Myocyte (in vitro differentiated cells): ENCODE measurements around the gene ITGA5. TPM values are rescaled to one million over a fixed set of nuclear protein-coding genes. Genes with fewer than 3 reads are reported as not detected.
A peak's percentile ranks its signal among the peaks of the same experiment; 100 is the strongest.

Experiments used
- DNase-seq: peaks from one replicate; pipeline ENCODE4 v3.0.0-alpha.2; 2012; ENCODE audit warnings: low read depth
- total RNA-seq: library from RNA; depleted of rRNA; stranded (reverse); fragments of >200 nt; gene quantifications from 2 replicates; pipeline ENCODE4 v1.2.3, GENCODE V29; 2014

Gene ITGA5
- total RNA-seq, 1 donor from 2014 or later, result 221 TPM

DNA sequence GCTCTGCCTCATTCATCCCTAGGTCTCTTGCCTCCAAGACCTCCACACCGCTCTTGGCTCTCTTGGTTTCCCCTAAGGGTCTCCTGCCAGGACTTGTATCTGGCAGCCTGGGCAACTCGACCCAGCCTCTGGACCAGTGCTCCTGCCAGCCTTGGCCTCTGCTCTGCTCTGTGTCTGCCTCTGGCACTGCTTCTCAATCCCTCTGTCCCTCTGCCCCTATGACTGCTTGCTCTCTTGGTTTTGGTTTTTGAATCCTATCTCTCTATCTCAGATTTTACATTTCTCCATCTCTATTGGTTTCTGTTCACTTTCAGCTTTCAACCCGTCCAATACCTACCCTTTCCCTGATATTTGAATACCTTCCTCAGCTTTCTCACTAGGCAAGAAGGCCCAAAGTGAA, 6.3 kb downstream of the ITGA5 start:
- peak; percentile 27 for DNase-seq

DNA sequence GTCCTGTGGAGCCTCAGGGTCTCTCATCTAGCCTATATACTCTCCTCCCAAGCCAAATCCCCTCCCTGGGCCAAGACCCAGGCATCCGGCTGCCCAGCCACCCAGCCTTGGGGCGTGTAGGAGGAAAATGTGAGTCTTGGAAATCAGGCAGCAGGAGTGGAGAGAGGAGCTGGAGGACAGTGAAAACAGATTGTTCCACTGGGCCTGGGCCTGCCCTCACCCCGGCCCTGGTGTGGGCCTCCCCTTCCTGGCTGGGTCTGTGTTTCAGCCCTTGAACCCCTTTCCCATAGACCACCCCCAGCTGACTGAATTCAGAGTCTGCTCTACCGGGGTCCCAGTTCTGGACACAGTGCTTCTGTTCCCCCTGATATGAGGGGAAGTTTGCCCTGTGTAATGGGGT, 6.7 kb downstream of the ITGA5 start:
- no peak for DNase-seq

DNA sequence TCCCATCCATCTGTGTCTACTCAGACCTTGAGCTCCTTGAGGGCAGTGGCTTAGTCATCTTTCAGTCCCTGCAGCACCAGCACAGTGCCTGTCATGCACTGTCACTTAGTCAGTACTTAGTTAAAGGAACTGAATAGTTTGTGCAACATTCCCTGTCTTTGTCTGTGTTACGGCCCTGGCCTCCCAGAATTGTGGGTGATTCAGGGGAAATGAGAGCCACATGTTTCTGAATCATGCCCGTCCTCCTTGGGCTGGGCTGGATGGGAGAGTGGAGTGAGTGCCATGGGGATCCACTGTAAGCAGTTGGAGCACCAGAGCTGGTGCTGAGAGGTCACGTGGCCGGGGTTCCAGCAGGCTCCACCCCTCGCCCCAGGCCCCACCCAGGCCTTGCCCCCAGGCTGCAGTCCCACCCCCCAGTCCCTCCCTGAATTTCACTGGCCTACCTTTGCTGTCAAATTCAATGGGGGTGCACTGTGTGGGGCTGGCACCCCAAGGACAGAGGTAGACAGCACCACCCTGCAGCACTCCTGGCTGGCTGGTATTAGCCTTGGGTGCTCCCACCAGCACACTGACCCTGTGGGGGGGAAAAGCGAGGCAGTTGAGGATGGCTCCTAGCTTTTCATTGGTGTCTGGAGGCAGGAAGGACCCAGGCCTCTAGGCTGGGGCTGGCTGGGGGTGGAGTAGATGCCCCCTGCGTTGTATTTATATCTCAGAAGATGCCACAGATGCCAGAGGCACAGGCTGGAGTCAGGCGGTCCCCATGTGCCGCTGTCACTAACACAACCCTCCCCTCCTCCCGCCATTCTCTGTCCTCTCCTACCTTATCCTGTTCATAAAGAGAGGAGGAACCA, 7.5 kb downstream of the ITGA5 start:
- DNase-seq, result peak; percentile 87

DNA sequence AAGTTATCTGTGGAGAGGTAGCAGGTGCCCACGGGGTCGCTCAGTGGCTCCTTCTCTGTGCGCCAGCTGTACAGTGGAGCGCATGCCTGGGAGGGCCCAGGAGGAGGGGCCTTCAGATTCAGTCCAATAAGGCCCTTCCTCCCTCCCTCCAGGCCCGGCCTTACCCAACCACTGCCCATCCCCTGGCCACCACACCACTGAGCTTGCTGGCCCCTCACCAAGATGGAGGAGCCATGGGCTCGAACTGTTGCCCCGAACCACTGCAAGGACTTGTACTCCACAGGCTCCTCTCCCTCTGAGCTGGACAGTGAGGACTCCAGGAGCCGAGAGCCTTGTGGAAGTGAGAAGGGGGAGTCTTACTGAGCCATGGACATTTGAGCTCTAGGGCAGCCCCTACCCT, 9.8 kb downstream of the ITGA5 start:
- no peak for DNase-seq

DNA sequence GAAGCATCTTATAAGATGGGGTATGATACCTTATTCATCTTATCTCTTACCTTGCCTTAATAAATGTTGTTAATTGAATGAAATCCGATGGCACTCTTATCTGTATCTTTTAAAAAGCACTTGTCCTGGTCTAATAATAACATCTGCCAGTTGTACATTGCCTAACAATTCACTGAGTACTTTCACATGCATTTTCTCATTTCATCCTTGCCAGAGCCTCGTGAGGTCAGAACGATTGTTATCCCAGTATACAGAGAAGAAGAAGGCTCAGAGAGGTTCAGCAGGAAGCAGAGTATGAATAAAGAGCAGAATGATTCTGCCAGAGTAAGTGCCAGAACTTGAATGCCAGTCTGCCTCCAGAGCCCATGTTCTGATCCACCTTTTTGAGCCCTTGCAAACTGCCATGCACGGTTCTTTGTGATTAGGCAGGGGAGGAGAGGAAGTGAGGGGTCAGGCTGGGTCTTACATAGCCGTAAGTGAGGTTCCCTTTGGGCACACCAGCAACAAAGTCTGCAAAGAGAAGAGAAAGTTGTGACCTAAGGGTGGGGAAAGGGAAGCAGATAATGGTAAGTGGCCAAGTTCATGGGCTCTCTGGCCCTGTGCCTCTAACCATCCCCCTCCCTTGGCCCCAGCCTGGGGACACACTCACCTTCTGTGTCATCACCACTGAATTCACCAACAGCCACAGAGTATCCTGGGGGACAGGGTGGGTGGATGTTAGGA, 11.7 kb downstream of the ITGA5 start:
- no peak for DNase-seq

DNA sequence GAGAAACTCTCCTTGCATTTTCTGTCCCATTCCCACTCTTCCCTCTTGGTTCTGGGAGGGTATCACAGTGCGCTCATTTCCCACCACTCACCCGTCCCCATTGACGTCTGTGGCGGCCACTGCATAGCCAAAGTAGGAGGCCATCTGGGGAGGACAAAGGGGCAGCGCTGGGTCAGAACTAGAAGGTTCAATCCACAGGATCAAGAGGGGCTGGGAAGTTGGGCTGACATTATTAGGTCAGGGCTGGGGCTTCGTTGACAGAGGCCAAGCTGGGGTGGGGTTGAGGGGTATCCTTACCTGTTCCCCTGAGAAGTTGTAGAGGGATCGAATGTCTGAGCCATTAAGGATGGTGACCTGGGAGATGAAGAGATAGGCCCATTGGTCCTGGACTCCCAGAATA, 13.5 kb downstream of the ITGA5 start:
- no peak for DNase-seq

DNA sequence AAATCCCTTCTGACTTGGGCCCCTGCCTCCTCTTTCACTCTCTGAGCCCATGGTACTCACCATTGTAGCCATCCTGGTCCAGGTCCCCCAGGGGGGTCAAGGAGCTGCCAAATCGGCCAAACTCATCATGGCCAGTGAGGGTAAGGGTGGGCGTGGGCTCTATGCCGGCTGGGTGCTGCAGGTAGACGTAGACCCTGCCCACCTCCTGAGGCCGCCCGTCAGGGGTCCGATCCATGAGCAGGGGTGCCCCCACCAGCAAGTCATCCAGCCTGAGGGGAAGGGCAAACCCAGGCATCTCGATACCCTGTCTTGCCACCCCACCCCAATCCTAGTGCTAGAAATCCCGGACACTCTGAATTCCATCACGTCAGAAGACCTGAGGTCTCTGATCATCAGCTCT, 14.0 kb downstream of the ITGA5 start:
- DNase-seq, result no peak

DNA sequence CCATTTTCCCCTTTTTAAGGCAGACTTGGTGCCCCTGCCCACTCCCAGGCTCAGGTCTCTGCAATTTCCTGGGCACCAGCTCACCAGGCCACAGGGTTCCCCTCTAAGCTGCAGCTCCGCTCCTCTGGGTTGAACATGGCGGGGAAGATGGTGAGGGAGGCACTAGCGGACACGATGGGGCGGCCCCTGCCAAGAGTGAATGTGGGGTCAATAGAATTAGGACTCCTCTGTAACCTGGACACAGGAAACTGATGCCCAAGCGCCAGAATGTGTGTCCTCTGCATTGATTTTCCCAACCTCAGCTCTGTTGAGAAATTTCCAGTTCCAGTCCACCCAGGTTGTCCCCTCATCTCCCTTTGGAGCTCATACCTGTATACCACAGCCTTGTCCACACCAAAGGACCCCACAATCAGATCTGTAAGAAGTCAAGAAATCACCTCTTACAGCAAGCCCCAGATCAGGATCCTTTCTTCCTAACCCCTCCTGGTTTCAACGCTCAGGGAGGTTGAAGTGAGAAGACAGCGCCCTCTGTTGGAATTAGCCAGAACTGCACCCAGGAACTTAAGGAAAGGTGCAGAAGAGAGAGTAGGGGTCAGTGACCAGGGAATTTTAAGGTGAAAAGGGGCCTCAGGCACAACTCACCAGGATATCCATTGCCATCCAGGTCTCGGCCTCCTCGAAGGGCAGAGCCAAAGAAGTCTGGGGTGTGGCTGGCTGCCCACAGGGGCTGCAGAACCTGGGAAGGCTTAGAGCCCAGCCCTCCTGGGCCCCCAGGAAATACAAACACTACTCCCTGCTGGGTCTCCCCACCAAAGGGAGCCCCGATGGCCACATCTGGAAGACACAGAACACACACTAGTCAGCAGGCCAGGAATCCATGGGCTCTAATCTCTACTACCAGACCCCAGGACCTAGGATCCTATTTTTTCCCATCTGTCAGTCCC, 14.7 kb downstream of the ITGA5 start:
- peak; percentile 69 for DNase-seq

DNA sequence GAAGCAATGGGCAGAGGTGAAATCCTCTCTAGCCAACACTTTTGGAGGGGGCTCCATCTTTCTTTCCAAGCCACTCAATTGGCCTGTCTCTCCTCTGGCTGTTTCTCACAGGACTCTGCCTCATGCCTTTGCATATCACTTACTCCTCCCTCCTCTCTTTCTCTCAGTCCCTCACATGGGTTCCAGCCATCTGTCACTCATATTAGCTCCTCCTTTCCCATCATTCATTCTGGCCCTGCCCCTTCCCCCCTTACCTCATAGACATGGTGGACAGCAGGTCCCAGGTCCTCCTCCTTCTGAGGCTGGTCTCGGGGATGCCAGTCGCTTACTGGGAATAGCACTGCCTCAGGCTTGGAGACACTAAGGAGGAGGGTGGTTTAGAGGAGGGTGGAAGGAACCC, 17.9 kb downstream of the ITGA5 start:
- DNase-seq, result no peak

DNA sequence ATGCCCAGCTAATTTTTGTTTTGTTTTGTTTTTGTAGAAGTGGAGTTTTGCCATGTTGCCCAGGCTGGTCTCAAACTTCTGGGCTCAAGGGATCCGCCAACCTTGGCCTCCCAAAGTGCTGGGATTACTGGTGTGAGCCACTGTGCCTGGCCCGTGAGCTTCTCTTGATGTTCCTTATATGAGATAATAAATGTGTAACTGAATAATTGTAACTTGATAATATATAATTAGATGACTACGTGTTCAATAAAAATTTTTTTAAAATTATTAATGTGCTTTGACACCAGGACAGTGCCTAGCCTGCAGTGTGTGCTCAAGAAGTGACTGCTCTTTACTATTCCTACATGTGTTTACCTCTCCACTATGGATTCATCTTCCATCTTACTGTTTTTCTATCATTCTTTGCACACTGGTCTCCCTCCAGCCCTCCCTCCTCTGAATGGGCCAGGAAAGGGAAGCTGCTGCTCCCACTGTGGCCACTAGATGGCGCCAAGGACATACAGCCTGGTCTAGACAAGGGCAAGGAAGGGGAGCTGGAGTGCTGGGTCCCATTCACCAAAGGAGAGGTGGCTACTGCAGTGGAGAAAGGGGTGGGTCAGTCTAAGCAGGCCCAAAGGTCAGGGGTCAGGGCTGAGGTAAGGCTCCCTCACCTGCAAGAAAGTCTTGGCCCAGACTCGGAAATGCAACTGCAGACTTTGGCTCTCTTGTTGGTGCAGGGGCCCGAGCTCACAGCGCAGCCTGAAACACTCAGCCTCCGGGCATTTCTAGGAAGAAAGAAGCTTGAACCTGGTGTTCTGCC, 19.9 kb downstream of the ITGA5 start:
- peak; percentile 91 for DNase-seq

DNA sequence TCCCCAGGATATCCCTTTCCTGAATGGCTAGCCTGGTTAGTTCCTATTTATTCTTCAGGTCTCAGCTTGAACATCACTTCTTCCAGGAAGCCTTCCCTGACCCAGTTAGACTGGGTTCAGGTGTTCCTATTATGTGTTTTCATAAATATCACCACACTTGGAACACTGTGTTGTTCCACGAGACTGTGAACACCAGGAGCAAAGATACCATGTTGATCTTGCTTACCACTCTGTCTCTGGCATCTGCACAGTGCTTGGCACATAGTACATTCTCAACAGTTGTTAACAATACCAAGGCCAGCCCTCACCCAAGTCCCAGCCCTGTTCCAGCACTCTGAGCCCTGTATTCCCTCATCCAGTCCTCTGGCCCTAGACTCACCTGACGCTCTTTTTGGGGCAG, 20.8 kb downstream of the ITGA5 start:
- no peak for DNase-seq

DNA sequence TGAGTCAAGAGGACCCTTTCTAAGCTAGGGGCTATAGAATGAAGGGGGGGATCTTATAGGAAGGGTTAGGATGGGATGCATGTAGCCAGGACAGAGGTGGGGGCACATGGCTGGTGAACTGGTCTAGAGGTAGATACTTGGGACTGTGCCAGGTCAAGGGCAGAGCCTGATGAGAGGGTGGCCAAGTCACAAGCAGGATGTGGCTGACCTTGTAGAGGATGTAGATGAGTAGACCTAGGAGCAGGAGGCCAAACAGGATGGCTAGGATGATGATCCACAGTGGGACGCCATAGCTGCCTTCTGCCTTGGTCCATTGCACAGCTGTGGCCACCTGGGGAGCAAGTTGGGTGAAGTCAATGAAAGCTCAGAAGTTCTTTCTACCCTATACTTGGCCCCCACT, 21.9 kb downstream of the ITGA5 start:
- DNase-seq, result no peak

DNA sequence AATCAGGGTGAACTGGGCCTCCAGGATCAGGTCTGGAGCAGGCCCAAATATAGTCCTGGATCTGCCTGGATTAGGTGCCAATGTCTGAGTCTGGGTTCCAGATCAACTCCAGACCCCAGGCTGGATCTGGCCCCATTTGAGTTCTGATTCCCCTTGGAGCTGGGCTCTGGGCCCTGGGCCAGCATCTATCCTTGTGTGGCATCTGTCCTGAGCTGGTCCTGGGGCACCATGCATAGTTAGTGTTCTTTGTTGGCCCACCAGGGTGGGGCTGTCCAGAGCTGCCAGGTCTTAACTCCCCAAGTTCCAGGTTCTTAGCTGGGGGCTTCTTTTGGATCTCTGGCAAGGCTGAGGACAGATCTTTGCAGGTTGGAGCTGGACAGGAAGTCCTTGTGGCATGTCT, 23.5 kb downstream of the ITGA5 start:
- no peak for DNase-seq

DNA sequence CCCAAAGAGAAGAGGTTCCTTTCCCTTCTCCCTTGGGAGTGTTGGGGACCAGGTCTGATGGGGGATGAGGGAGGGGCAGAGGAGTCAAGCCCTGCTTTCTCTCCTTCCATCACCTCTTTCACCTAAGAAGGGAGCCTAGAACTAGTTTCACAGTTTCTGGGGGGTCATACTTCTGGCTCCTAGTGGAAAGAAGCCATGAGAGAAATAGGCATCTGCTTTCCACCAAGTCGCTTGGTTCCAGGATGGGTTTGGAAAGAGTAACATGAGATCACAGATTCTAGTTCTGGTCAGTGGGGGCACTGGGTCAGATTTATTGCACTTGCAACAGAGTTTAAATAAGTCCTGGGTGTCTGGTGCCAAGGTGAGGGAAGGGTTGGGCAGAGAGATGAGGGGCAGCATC, 24.1 kb downstream of the ITGA5 start:
- DNase-seq, result no peak

DNA sequence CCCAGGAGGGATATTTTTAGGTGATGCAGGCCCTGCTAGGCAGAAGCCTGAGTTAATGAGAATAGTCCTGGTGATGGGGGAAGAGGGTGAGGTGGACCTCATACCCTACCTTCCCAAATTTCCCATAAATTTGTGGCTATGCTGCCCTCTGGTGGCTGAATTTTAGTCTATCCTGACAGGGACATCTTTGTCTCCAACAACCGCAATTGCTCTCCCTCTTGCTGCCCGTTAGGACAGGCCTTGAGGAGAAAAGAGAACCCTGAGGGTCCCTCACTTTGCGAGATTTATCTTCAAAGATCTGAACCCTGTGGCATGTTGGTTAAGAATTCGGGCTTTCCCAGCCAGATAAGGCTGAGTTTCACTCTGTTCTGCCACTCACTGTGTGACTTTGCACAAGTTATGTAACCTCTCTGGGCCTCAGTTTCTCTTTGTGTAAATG, 24.8 kb downstream of the ITGA5 start:
- DNase-seq, result peak; percentile 70

DNA sequence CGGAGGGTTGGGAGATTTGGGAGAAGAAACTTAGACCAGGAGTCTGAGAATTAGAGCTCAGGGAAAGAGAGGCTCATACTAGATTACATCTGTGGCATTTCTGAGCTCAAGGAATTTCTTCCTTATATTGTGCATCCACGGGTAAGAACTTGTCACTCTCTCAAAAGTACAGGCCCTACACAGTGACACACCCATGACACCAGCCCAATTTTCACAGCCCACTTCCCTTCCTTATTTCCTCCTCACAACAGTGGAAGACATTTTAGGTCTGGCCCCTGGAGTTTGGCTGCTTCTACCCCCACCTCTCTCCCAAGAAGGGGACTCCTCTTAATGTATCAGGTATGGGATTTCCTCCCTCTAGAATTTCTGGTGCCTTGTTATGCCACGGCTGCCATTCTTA, 25.3 kb downstream of the ITGA5 start:
- DNase-seq, result no peak

DNA sequence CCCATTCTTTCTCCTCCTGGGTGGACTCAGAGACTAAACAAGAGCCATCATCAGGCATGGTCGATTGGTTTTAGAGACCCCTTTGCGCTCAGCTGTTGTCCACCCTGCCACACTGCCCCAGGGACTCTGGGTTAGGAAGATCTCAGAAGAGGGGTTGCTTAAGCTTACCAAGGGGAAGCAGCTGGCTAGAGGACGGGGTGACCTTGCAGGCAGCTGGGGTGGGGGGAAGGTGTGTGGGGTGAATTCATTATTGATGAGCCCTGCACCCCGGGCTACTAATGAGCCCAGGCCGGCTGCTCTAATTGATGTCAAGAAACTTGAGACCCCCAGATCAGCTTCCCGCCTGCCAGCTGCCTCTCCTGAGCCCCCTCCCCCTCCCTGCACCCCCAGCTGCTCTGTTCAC, 25.9 kb downstream of the ITGA5 start:
- no peak for DNase-seq

DNA sequence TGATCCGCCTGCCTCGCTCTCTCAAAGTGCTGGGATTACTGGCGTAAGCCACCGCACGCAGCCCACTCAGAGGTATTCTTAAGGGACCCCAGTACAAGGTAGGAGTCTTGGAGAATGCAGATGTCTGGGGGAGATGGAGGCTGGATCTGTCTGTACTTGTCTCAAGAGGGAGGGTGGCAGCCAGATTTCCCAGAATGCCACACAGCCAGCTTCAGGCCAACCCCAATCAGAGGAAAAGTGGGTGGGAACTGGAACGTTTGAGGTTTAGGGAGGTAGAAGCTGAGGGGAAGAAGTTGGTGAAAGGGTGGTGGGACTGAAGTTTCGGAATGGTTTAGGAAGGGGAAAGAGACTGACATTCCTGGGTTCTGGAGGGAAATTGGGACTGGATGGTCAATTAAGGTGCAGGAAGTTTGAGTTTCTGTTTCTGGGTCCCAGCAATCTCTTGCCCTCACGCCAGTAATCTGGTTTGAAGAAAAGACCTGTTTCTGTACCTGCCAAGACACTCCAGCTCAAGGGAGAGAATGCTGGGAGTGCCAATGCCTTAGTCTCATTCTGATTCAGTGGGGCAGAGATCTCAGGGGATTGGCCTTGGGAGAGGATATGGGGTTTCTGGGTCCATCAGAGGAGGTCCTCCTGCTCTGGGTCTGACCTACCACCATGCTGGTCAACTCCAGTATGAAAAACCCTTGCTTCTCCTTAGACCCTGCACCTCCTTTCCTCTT, 26.4 kb downstream of the ITGA5 start:
- no peak for DNase-seq

DNA sequence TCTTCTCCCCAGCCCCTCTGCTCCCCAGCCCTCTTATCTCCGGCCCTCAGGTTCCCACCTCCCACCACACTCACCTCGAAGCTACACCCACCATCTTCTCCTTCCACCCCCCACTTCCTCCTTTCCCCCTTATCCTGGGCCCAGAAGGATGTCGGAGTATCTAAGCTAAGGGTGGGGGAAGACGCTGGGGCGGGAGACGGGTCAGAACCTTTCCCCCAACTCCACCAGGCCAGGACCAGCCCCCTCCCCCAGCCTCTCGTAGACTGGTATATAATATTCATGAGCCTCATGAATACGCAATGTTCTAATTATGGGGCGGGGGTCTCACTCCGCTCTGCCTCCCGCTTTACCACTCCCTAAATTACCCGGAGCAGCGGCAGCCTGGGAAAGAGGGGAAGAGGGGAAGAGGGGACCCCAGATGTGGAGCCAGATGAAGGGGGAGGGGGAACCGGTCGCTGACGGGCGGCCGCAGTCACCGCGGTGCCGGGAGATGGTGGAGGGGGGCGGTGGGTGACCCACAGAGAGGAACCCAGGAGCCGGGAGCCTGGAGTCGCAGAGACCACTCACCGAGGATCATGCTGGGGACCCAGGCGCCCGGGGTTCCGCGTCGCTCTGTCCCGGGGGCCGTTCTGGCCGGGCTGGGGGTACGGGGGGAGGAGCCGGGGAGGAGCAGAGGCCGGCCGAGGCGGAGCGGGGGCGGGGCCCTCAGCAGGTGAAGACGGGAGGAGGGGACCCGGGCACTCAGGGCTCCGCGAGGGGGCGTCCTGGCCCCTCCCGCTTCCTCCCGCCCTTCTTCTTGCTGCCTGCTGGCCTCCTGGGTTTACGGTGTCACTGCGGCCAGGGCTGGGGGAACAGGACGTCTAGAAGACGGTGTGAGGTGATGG, 28.2 kb downstream of the ITGA5 start:
- no peak for DNase-seq
